ENCODE measurements around the gene STK32B. TPM values are rescaled to one million over a fixed set of nuclear protein-coding genes. Genes with fewer than 3 reads are reported as not detected.

Gene STK32B
- polyA plus RNA-seq, 2 donors: 0.22 to 0.24 TPM

DNA sequence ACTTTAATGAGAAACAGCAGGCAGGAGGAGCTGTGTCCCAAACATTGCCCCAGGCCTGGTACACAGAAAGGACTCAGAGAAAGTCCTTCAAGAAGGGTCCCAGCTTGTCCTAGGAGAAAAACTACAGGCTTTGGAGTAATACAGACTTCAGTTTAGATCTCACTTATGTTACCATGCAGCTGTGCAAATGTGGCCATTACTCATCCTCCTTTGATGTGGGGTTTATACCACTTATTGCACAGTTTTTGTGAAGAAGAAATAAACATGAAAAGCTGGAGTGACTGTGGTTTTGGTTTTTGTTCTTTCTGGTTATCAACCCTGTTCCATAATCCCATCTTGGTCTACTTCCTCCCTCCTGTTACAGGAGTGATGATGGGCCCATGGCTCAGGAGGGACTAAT is 23.9 kb upstream of the STK32B start:
- Histone ChIP-seq H3K4me3 (ENCODE audit: low read depth in 1 of 2, low read length in 2 of 2) (no peak overlapping the region), H3K4me1 (ENCODE audit: control insufficient read depth in 2 of 2, insufficient read depth in 2 of 2, low read length in 1 of 2) (no peaks in the 10 kb centered on the region), H3K27me3 (ENCODE audit: control insufficient read depth in 1 of 2, insufficient read depth in 2 of 2, low read length in 2 of 2) (no peaks in the 10 kb centered on the region), H3K27ac (ENCODE audit: low read depth in 2 of 2, low read length in 1 of 2) (no peak overlapping the region), H3K36me3 (ENCODE audit: control insufficient read depth in 2 of 2, insufficient read depth in 2 of 2, low read length in 1 of 2) (no peaks in the 10 kb centered on the region), H3K9me3 (ENCODE audit: control insufficient read depth in 2 of 2, insufficient read depth in 1 of 2, low read depth in 1 of 2, low read length in 1 of 2) (peaks cover 0 to 3% of the 10 kb centered on the region in 2 donors)

DNA sequence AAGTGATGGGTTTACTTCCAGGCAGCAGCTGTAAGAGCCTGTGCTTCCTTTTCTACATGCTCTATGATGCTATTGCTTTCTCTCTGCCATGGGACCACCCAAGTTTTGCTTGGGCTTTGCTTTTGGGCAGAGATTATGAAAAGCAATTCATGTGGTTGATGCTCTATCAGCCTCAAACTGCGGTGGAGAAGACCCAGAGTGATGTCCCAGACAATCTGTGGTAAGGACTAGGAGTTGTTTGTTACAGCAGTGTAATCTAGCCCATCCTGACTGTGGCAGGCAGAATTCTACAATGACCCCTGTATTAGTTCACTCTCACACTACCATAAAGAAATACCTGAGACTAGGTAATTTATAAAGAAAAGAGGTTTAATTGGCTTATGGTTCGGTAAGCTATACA is 22.8 kb upstream of the STK32B start:
- Histone ChIP-seq H3K4me3 (ENCODE audit: low read depth in 1 of 2, low read length in 2 of 2) (no peak overlapping the region), H3K36me3 (ENCODE audit: control insufficient read depth in 2 of 2, insufficient read depth in 2 of 2, low read length in 1 of 2) (no peaks in the 10 kb centered on the region), H3K4me1 (ENCODE audit: control insufficient read depth in 2 of 2, insufficient read depth in 2 of 2, low read length in 1 of 2) (peaks cover 0 to under 1% of the 10 kb centered on the region in 2 donors), H3K27ac (ENCODE audit: low read depth in 2 of 2, low read length in 1 of 2) (no peak overlapping the region), H3K27me3 (ENCODE audit: control insufficient read depth in 1 of 2, insufficient read depth in 2 of 2, low read length in 2 of 2) (no peaks in the 10 kb centered on the region), H3K9me3 (ENCODE audit: control insufficient read depth in 2 of 2, insufficient read depth in 1 of 2, low read depth in 1 of 2, low read length in 1 of 2) (peaks cover 0 to 3% of the 10 kb centered on the region in 2 donors)
- 85 to 89% methylated on average over 2 of the region's 2 CpGs for WGBS, 2 donors

DNA sequence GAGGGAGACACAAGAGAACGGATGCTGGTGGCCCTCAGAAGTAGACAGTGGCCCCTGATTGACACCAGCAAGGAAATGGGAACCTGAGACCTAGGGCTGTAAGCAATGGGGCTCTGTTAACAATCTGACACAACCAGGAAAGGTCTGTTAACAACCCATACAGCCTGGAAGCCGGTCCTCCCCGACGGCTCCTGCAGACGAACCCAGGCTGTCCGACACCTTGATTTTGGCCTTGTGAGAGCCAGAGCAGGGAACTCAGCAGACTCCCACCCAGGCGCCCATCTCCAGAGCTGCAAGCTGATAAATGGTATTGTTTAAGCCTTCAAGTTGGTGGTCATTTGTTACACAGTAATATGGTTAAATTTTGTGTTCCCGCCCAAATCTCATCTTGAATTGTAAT is 21.8 kb upstream of the STK32B start:
- WGBS, 2 donors: 88 to 89% methylated on average over 8 of the region's 8 CpGs
- no peak overlapping the region for H3K27ac ChIP-seq (ENCODE audit: low read depth in 2 of 2, low read length in 1 of 2)
- H3K9me3 ChIP-seq (ENCODE audit: control insufficient read depth in 2 of 2, insufficient read depth in 1 of 2, low read depth in 1 of 2, low read length in 1 of 2): peaks cover 0 to 3% of the 10 kb centered on the region in 2 donors
- peaks cover 0 to 3% of the 10 kb centered on the region in 2 donors for H3K4me1 ChIP-seq (ENCODE audit: control insufficient read depth in 2 of 2, insufficient read depth in 2 of 2, low read length in 1 of 2)
- no peaks in the 10 kb centered on the region for H3K27me3 ChIP-seq (ENCODE audit: control insufficient read depth in 1 of 2, insufficient read depth in 2 of 2, low read length in 2 of 2)
- no peaks in the 10 kb centered on the region for H3K36me3 ChIP-seq (ENCODE audit: control insufficient read depth in 2 of 2, insufficient read depth in 2 of 2, low read length in 1 of 2)
- H3K4me3 ChIP-seq (ENCODE audit: low read depth in 1 of 2, low read length in 2 of 2): no peak overlapping the region

- peaks cover 0 to 3% of the 10 kb centered on the region in 2 donors for H3K9me3 ChIP-seq (ENCODE audit: control insufficient read depth in 2 of 2, insufficient read depth in 1 of 2, low read depth in 1 of 2, low read length in 1 of 2)
- WGBS, 2 donors: 68 to 74% methylated on average over 4 of the region's 4 CpGs
- H3K4me3 ChIP-seq (ENCODE audit: low read depth in 1 of 2, low read length in 2 of 2): no peak overlapping the region
- no peaks in the 10 kb centered on the region for H3K36me3 ChIP-seq (ENCODE audit: control insufficient read depth in 2 of 2, insufficient read depth in 2 of 2, low read length in 1 of 2)
- H3K27ac ChIP-seq (ENCODE audit: low read depth in 2 of 2, low read length in 1 of 2): no peak overlapping the region
- no peaks in the 10 kb centered on the region for H3K27me3 ChIP-seq (ENCODE audit: control insufficient read depth in 1 of 2, insufficient read depth in 2 of 2, low read length in 2 of 2)
- H3K4me1 ChIP-seq (ENCODE audit: control insufficient read depth in 2 of 2, insufficient read depth in 2 of 2, low read length in 1 of 2): peaks cover 0 to 3% of the 10 kb centered on the region in 2 donors
Observed at GRCh38 chr4:5030221-5030620, 21.1 kb upstream of the STK32B start.

GRCh38 chr4:5030927-5031326 is 20.4 kb upstream of the STK32B start:
- Histone ChIP-seq H3K27me3 (ENCODE audit: control insufficient read depth in 1 of 2, insufficient read depth in 2 of 2, low read length in 2 of 2) (no peaks in the 10 kb centered on the region), H3K36me3 (ENCODE audit: control insufficient read depth in 2 of 2, insufficient read depth in 2 of 2, low read length in 1 of 2) (no peaks in the 10 kb centered on the region), H3K4me3 (ENCODE audit: low read depth in 1 of 2, low read length in 2 of 2) (no peak overlapping the region), H3K9me3 (ENCODE audit: control insufficient read depth in 2 of 2, insufficient read depth in 1 of 2, low read depth in 1 of 2, low read length in 1 of 2) (no peaks in the 10 kb centered on the region), H3K27ac (ENCODE audit: low read depth in 2 of 2, low read length in 1 of 2) (no peak overlapping the region), H3K4me1 (ENCODE audit: control insufficient read depth in 2 of 2, insufficient read depth in 2 of 2, low read length in 1 of 2) (peaks cover 0 to 3% of the 10 kb centered on the region in 2 donors)
- WGBS, 2 donors: 93 to 95% methylated on average over 3 of the region's 3 CpGs

GRCh38 chr4:5032813-5033212 is 18.5 kb upstream of the STK32B start:
- peak overlapping the region in 1 of 2 donors; percentile 36 for H3K27ac ChIP-seq (ENCODE audit: low read depth in 2 of 2, low read length in 1 of 2)
- no peak overlapping the region for H3K4me3 ChIP-seq (ENCODE audit: low read depth in 1 of 2, low read length in 2 of 2)
- 69 to 82% methylated on average over 5 of the region's 5 CpGs for WGBS, 2 donors
- peaks cover 2 to 3% of the 10 kb centered on the region in 2 donors for H3K4me1 ChIP-seq (ENCODE audit: control insufficient read depth in 2 of 2, insufficient read depth in 2 of 2, low read length in 1 of 2)
- H3K36me3 ChIP-seq (ENCODE audit: control insufficient read depth in 2 of 2, insufficient read depth in 2 of 2, low read length in 1 of 2): no peaks in the 10 kb centered on the region
- no peaks in the 10 kb centered on the region for H3K27me3 ChIP-seq (ENCODE audit: control insufficient read depth in 1 of 2, insufficient read depth in 2 of 2, low read length in 2 of 2)
- H3K9me3 ChIP-seq (ENCODE audit: control insufficient read depth in 2 of 2, insufficient read depth in 1 of 2, low read depth in 1 of 2, low read length in 1 of 2): no peaks in the 10 kb centered on the region

GRCh38 chr4:5033281-5033841 is 17.9 kb upstream of the STK32B start:
- no peaks in the 10 kb centered on the region for H3K36me3 ChIP-seq (ENCODE audit: control insufficient read depth in 2 of 2, insufficient read depth in 2 of 2, low read length in 1 of 2)
- H3K27me3 ChIP-seq (ENCODE audit: control insufficient read depth in 1 of 2, insufficient read depth in 2 of 2, low read length in 2 of 2): no peaks in the 10 kb centered on the region
- H3K4me3 ChIP-seq (ENCODE audit: low read depth in 1 of 2, low read length in 2 of 2): no peak overlapping the region
- peaks cover 2 to 3% of the 10 kb centered on the region in 2 donors for H3K4me1 ChIP-seq (ENCODE audit: control insufficient read depth in 2 of 2, insufficient read depth in 2 of 2, low read length in 1 of 2)
- 32 to 37% methylated on average over 10 of the region's 10 CpGs for WGBS, 2 donors
- peak overlapping the region in 1 of 2 donors; percentile 36 for H3K27ac ChIP-seq (ENCODE audit: low read depth in 2 of 2, low read length in 1 of 2)
- H3K9me3 ChIP-seq (ENCODE audit: control insufficient read depth in 2 of 2, insufficient read depth in 1 of 2, low read depth in 1 of 2, low read length in 1 of 2): no peaks in the 10 kb centered on the region

- H3K9me3 ChIP-seq (ENCODE audit: control insufficient read depth in 2 of 2, insufficient read depth in 1 of 2, low read depth in 1 of 2, low read length in 1 of 2): no peaks in the 10 kb centered on the region
- no peaks in the 10 kb centered on the region for H3K36me3 ChIP-seq (ENCODE audit: control insufficient read depth in 2 of 2, insufficient read depth in 2 of 2, low read length in 1 of 2)
- H3K4me3 ChIP-seq (ENCODE audit: low read depth in 1 of 2, low read length in 2 of 2): no peak overlapping the region
- no peak overlapping the region for H3K27ac ChIP-seq (ENCODE audit: low read depth in 2 of 2, low read length in 1 of 2)
- no peaks in the 10 kb centered on the region for H3K27me3 ChIP-seq (ENCODE audit: control insufficient read depth in 1 of 2, insufficient read depth in 2 of 2, low read length in 2 of 2)
- peaks cover 2 to 3% of the 10 kb centered on the region in 2 donors for H3K4me1 ChIP-seq (ENCODE audit: control insufficient read depth in 2 of 2, insufficient read depth in 2 of 2, low read length in 1 of 2)
- WGBS, 2 donors: 40 to 48% methylated on average over 8 of the region's 8 CpGs
Observed at GRCh38 chr4:5034206-5034605, 17.1 kb upstream of the STK32B start.

- Histone ChIP-seq H3K27ac (ENCODE audit: low read depth in 2 of 2, low read length in 1 of 2) (no peak overlapping the region), H3K4me1 (ENCODE audit: control insufficient read depth in 2 of 2, insufficient read depth in 2 of 2, low read length in 1 of 2) (peaks cover 2 to 3% of the 10 kb centered on the region in 2 donors), H3K9me3 (ENCODE audit: control insufficient read depth in 2 of 2, insufficient read depth in 1 of 2, low read depth in 1 of 2, low read length in 1 of 2) (peaks cover 0 to 3% of the 10 kb centered on the region in 2 donors), H3K4me3 (ENCODE audit: low read depth in 1 of 2, low read length in 2 of 2) (no peak overlapping the region), H3K36me3 (ENCODE audit: control insufficient read depth in 2 of 2, insufficient read depth in 2 of 2, low read length in 1 of 2) (no peaks in the 10 kb centered on the region), H3K27me3 (ENCODE audit: control insufficient read depth in 1 of 2, insufficient read depth in 2 of 2, low read length in 2 of 2) (no peaks in the 10 kb centered on the region)
- 30 to 34% methylated on average over 5 of the region's 5 CpGs for WGBS, 2 donors
Observed at GRCh38 chr4:5036239-5036638, 15.0 kb upstream of the STK32B start.
